ENCODE data around the gene CHGA. TPM values are rescaled to one million over a fixed set of nuclear protein-coding genes. Genes with fewer than 3 reads are reported as not detected.

CHGA gene
- total and polyA plus RNA-seq, 10 of the 15 experiments (the other 5 are each of a cell fraction or from before 2014, with no cell fraction given), result 0.11 to 0.23 TPM; not detected in 8

DNA sequence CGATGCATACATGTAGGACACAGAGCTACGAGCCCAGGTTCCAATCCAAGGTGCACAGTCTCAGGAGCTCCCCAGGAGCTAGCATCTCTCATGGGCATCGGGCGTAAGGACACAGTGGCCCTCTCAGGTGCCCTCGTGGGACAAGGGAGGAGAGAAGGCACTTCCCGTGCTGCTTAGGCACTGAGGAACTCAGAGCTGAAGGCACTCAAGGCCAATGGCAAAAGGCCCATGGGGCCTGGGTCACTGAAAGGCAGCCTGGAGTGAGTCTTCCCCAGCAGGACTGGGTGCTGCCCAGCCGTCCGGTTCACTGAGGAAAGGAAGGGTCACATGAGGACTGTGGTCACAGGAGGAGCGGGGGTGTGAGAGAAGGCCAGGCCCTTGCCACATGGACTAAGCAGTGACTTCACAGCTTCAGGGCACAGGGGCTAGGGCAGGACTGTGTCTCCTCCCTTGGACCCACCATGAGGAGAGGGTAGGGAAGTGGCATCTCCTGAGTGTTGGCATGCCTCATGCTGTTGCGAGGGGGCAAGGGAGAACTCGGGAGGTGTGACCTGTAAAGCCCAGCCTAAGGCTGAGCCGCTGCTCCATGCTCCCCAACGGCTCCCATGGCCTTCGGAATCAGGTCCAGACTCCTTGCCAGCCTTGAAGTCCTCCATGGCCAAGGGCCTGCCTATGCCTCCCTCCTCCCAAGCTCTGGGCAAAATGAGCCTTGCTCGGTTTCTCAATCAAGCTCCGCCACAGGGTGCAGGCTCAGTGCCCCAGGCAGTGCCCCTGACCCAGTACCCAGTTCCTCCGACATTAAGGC, 51.8 kb downstream of the CHGA start:
- ChIA-PET SMC1A (ENCODE audit: uncharacterized antibody, unreplicated experiment) (no interaction called here), CTCF (interaction anchor here (0.8 kb wide), 1 partner anchor 158 kb away, joined by 3 read pairs; no protein-coding TSS in a partner anchor), RAD21 (ENCODE audit: unreplicated experiment) (no interaction called here), POLR2A (no interaction called here)
- Histone ChIP-seq H3K9me3 (replicated peaks; ENCODE audit: control insufficient read depth, insufficient read depth, low read length) (peaks cover 37% of the 10 kb centered on the region), H3K36me3 (ENCODE audit: control insufficient read depth in 2 of 2, insufficient read depth in 2 of 2, low read length in 1 of 2) (peaks cover 2 to 15% of the 10 kb centered on the region in 2 experiments; a peak in 2 of 4 replicates), H2AFZ (ENCODE audit: control insufficient read depth, low read depth, low read length) (no peak overlapping the region), H3K4me2 (ENCODE audit: control insufficient read depth, insufficient read depth) (no peak overlapping the region), H3K79me2 (ENCODE audit: control insufficient read depth, insufficient read depth, low read length) (no peaks in the 10 kb centered on the region), H4K20me1 (ENCODE audit: control insufficient read depth, insufficient read depth) (no peaks in the 10 kb centered on the region), H3K4me3 (no peak overlapping the region), H3K27me3 (replicated peaks in 1 of 2; ENCODE audit: control insufficient read depth in 2 of 2, insufficient read depth in 2 of 2, low read length in 1 of 2) (no peaks in the 10 kb centered on the region), H3K9ac (ENCODE audit: control insufficient read depth, insufficient read depth, low read length) (no peak overlapping the region), H3K27ac (ENCODE audit: control insufficient read depth, insufficient read depth) (no peak overlapping the region), H3K4me1 (ENCODE audit: control insufficient read depth, insufficient read depth, low read length) (no peaks in the 10 kb centered on the region)
- DNase-seq (ENCODE audit: low read depth, low spot score) (no peak), FAIRE-seq (no peak), ATAC-seq (no peak)
- 86% methylated on average over 17 of the region's 17 CpGs for WGBS (ENCODE audit: insufficient coverage, insufficient replicate concordance, low lambda C conversion rate, missing lambda C conversion rate)
- intact Hi-C loops (cut with micrococcal nuclease; ENCODE audit: unreplicated experiment), result no loop called here
- no TSS peak for BruUV-seq (replicated peaks)
- in situ Hi-C loops (cut with MboI), result no loop called here
- TF ChIP-seq PAX8 (IDR thresholded peaks at IDR 0.05) (no peak), SPI1 (IDR thresholded peaks at IDR 0.05; ENCODE audit: borderline replicate concordance, insufficient read depth, low read depth, low read length) (no peak), ZNF207 (IDR thresholded peaks at IDR 0.05; ENCODE audit: borderline replicate concordance) (no peak), KDM1A (IDR thresholded peaks at IDR 0.05; ENCODE audit: borderline replicate concordance) (no peak), ZNF217 (IDR thresholded peaks at IDR 0.05) (no peak), ETV6 (conservative IDR thresholded peaks at IDR 0.05 in 1 of 2, IDR thresholded peaks at IDR 0.05 in 1 of 2; ENCODE audit: borderline replicate concordance in 1 of 2, low read depth in 1 of 2) (no peak)
- TF ChIP-seq, protein P1, sequence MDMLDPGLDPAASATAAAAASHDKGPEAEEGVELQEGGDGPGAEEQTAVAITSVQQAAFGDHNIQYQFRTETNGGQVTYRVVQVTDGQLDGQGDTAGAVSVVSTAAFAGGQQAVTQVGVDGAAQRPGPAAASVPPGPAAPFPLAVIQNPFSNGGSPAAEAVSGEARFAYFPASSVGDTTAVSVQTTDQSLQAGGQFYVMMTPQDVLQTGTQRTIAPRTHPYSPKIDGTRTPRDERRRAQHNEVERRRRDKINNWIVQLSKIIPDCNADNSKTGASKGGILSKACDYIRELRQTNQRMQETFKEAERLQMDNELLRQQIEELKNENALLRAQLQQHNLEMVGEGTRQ (IDR thresholded peaks at IDR 0.05; ENCODE audit: borderline replicate concordance, low read depth, low read length), result no peak
- TF ChIP-seq, protein P2, sequence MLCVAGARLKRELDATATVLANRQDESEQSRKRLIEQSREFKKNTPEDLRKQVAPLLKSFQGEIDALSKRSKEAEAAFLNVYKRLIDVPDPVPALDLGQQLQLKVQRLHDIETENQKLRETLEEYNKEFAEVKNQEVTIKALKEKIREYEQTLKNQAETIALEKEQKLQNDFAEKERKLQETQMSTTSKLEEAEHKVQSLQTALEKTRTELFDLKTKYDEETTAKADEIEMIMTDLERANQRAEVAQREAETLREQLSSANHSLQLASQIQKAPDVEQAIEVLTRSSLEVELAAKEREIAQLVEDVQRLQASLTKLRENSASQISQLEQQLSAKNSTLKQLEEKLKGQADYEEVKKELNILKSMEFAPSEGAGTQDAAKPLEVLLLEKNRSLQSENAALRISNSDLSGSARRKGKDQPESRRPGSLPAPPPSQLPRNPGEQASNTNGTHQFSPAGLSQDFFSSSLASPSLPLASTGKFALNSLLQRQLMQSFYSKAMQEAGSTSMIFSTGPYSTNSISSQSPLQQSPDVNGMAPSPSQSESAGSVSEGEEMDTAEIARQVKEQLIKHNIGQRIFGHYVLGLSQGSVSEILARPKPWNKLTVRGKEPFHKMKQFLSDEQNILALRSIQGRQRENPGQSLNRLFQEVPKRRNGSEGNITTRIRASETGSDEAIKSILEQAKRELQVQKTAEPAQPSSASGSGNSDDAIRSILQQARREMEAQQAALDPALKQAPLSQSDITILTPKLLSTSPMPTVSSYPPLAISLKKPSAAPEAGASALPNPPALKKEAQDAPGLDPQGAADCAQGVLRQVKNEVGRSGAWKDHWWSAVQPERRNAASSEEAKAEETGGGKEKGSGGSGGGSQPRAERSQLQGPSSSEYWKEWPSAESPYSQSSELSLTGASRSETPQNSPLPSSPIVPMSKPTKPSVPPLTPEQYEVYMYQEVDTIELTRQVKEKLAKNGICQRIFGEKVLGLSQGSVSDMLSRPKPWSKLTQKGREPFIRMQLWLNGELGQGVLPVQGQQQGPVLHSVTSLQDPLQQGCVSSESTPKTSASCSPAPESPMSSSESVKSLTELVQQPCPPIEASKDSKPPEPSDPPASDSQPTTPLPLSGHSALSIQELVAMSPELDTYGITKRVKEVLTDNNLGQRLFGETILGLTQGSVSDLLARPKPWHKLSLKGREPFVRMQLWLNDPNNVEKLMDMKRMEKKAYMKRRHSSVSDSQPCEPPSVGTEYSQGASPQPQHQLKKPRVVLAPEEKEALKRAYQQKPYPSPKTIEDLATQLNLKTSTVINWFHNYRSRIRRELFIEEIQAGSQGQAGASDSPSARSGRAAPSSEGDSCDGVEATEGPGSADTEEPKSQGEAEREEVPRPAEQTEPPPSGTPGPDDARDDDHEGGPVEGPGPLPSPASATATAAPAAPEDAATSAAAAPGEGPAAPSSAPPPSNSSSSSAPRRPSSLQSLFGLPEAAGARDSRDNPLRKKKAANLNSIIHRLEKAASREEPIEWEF (IDR thresholded peaks at IDR 0.05; ENCODE audit: insufficient replicate concordance, low read depth, low read length), result no peak
- TF ChIP-seq, protein P3, sequence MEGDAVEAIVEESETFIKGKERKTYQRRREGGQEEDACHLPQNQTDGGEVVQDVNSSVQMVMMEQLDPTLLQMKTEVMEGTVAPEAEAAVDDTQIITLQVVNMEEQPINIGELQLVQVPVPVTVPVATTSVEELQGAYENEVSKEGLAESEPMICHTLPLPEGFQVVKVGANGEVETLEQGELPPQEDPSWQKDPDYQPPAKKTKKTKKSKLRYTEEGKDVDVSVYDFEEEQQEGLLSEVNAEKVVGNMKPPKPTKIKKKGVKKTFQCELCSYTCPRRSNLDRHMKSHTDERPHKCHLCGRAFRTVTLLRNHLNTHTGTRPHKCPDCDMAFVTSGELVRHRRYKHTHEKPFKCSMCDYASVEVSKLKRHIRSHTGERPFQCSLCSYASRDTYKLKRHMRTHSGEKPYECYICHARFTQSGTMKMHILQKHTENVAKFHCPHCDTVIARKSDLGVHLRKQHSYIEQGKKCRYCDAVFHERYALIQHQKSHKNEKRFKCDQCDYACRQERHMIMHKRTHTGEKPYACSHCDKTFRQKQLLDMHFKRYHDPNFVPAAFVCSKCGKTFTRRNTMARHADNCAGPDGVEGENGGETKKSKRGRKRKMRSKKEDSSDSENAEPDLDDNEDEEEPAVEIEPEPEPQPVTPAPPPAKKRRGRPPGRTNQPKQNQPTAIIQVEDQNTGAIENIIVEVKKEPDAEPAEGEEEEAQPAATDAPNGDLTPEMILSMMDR (IDR thresholded peaks at IDR 0.05 in 2 of 3, conservative IDR thresholded peaks at IDR 0.05 in 1 of 3; ENCODE audit: control insufficient read depth in 2 of 3, extremely low read depth in 1 of 3, insufficient read depth in 1 of 3, low read depth in 3 of 3, low read length in 3 of 3), result no peak
- TF ChIP-seq, protein P4, sequence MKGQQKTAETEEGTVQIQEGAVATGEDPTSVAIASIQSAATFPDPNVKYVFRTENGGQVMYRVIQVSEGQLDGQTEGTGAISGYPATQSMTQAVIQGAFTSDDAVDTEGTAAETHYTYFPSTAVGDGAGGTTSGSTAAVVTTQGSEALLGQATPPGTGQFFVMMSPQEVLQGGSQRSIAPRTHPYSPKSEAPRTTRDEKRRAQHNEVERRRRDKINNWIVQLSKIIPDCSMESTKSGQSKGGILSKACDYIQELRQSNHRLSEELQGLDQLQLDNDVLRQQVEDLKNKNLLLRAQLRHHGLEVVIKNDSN (IDR thresholded peaks at IDR 0.05; ENCODE audit: borderline replicate concordance, extremely low read length, insufficient read depth, low read depth, low read length), result no peak

Data from GM12878 (cell line).